Neural progenitor cell (in vitro differentiated cells): ENCODE measurements around the gene OAS3. TPM values are rescaled to one million over a fixed set of nuclear protein-coding genes. Genes with fewer than 3 reads are reported as not detected.
A peak's percentile ranks its signal among the peaks of the same experiment; 100 is the strongest.

Experiments
- DNase-seq: peaks from one replicate; pipeline ENCODE4 v3.0.0-alpha.2; 2016; ENCODE audit warnings: low spot score
- H2AFZ ChIP-seq: fragments of 200-600 bp; sonication (generic); replicated peaks from 2 replicates; pipeline ENCODE4 v1.6.1; 2016; ENCODE audit warnings: antibody characterized with exemption
- H3F3A ChIP-seq: fragments of 200-600 bp; sonication (generic); 2 replicates; pipeline ENCODE4 v1.6.1; 2016; ENCODE audit warnings: antibody characterized with exemption, low read depth
- H3K27ac ChIP-seq: fragments of 200-600 bp; sonication (generic); 2 replicates; pipeline ENCODE4 v1.5.1; 2016; ENCODE audit warnings: mild to moderate bottlenecking
- H3K27me3 ChIP-seq: fragments of 200-600 bp; sonication (generic); 2 replicates; pipeline ENCODE4 v1.6.1; 2016; ENCODE audit warnings: mild to moderate bottlenecking, moderate library complexity
- H3K36me3 ChIP-seq: fragments of 200-600 bp; sonication (generic); 2 replicates; pipeline ENCODE4 v1.5.1; 2016
- H3K4me1 ChIP-seq: fragments of 200-600 bp; sonication (generic); 2 replicates; pipeline ENCODE4 v1.6.1; 2016; ENCODE audit warnings: mixed run types
- H3K4me2 ChIP-seq: fragments of 200-600 bp; sonication (generic); 2 replicates; pipeline ENCODE4 v1.6.1; 2016
- H3K4me3 ChIP-seq: fragments of 200-600 bp; sonication (generic); 2 replicates; pipeline ENCODE4 v1.5.1; 2016
- H3K79me2 ChIP-seq: fragments of 200-600 bp; sonication (generic); 2 replicates; pipeline ENCODE4 v1.6.1; 2016; ENCODE audit warnings: low read depth
- H3K9ac ChIP-seq: fragments of 200-600 bp; sonication (generic); 2 replicates; pipeline ENCODE4 v1.6.1; 2016
- H3K9me3 ChIP-seq: fragments of 200-600 bp; sonication (generic); 2 replicates; pipeline ENCODE4 v1.5.1; 2016; ENCODE audit warnings: low read depth
- H4K20me1 ChIP-seq: fragments of 200-600 bp; sonication (generic); 2 replicates; pipeline ENCODE4 v1.6.1; 2016; ENCODE audit warnings: low read depth
- H3K27ac Mint-ChIP-seq: 3 replicates; pipeline ENCODE4 v1.8.0; 2021; ENCODE audit warnings: mixed read lengths
- H3K27me3 Mint-ChIP-seq: 2 replicates; pipeline ENCODE4 v1.8.0; 2022; ENCODE audit warnings: low read depth, mild to moderate bottlenecking, inconsistent platforms, moderate library complexity, mixed read lengths; ENCODE audit not compliant: insufficient read depth
- H3K36me3 Mint-ChIP-seq: 3 replicates; pipeline ENCODE4 v1.8.0; 2021; ENCODE audit warnings: mixed read lengths
- H3K4me1 Mint-ChIP-seq: 3 replicates; pipeline ENCODE4 v1.8.0; 2021; ENCODE audit warnings: mixed read lengths
- H3K4me3 Mint-ChIP-seq: 3 replicates; pipeline ENCODE4 v1.8.0; 2021; ENCODE audit warnings: mild to moderate bottlenecking, moderate library complexity, mixed read lengths
- H3K9me3 Mint-ChIP-seq: 3 replicates; pipeline ENCODE4 v1.8.0; 2020; ENCODE audit warnings: mixed read lengths
- EZH2 ChIP-seq: fragments of 200-600 bp; sonication (generic); IDR thresholded peaks from 2 replicates; pipeline ENCODE4 v1.6.1; 2017; ENCODE audit warnings: antibody characterized with exemption, mild to moderate bottlenecking, moderate library complexity
- EZH2phosphoT487 ChIP-seq: fragments of 200-600 bp; sonication (generic); IDR thresholded peaks from 2 replicates; pipeline ENCODE4 v1.6.1; 2017; ENCODE audit warnings: antibody characterized with exemption
- total RNA-seq: library from RNA; depleted of rRNA; stranded (reverse); fragments of >200 nt; gene quantifications from 2 replicates; pipeline ENCODE4 v1.2.3, GENCODE V29; 2015; ENCODE audit warnings: low replicate concordance
- TF ChIP-seq, protein P1 (sequence below): fragments of 200-600 bp; sonication (generic); IDR thresholded peaks from 2 replicates; pipeline ENCODE4 v1.5.1; 2017; ENCODE audit warnings: antibody characterized with exemption, mild to moderate bottlenecking

The OAS3 gene
- total RNA-seq, 1 donor from 2014 or later = not detected

DNA sequence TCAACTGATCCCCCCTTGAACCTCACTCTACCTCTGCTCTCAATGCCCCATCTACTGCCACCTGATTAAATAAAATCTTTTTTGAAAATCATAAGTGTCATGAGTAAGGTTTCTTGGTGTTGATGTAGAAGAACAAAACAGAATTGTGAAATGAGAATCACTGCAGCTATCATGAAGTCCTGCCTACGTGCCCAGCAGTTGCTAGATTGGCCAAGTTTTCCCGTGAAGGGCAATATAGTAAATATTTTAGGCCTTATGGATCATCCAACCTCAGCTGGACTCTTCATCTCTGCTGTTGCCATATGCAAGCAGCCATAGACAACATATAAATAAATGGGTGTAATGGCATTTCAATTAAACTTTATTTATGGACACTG lies 5.2 kb upstream of the OAS3 start:
- peaks cover 11% of the 10 kb centered on the region for H3K4me1 Mint-ChIP-seq
- H3K9me3 Mint-ChIP-seq = peaks cover 2% of the 10 kb centered on the region
- TF ChIP-seq EZH2phosphoT487 = no peak
- no peak for TF ChIP-seq EZH2
- TF ChIP-seq, protein P1, sequence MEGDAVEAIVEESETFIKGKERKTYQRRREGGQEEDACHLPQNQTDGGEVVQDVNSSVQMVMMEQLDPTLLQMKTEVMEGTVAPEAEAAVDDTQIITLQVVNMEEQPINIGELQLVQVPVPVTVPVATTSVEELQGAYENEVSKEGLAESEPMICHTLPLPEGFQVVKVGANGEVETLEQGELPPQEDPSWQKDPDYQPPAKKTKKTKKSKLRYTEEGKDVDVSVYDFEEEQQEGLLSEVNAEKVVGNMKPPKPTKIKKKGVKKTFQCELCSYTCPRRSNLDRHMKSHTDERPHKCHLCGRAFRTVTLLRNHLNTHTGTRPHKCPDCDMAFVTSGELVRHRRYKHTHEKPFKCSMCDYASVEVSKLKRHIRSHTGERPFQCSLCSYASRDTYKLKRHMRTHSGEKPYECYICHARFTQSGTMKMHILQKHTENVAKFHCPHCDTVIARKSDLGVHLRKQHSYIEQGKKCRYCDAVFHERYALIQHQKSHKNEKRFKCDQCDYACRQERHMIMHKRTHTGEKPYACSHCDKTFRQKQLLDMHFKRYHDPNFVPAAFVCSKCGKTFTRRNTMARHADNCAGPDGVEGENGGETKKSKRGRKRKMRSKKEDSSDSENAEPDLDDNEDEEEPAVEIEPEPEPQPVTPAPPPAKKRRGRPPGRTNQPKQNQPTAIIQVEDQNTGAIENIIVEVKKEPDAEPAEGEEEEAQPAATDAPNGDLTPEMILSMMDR = no peak
- H3K36me3 ChIP-seq = no peaks in the 10 kb centered on the region
- no peak overlapping the region for H3K9ac ChIP-seq
- no peak overlapping the region for H3K4me3 Mint-ChIP-seq
- H2AFZ ChIP-seq = no peak overlapping the region
- H4K20me1 ChIP-seq = no peaks in the 10 kb centered on the region
- H3K27me3 Mint-ChIP-seq = peaks cover 5% of the 10 kb centered on the region
- peak overlapping the region; percentile 65 for H3K4me2 ChIP-seq
- no peak overlapping the region for H3K4me3 ChIP-seq
- peaks cover 15% of the 10 kb centered on the region for H3K4me1 ChIP-seq
- no peak overlapping the region for H3K27ac ChIP-seq
- peaks cover 22% of the 10 kb centered on the region for H3K27me3 ChIP-seq
- no peak overlapping the region for H3K27ac Mint-ChIP-seq
- H3F3A ChIP-seq = peaks cover 17% of the 10 kb centered on the region
- no peaks in the 10 kb centered on the region for H3K79me2 ChIP-seq
- H3K9me3 ChIP-seq = no peaks in the 10 kb centered on the region
- DNase-seq = no peak
- H3K36me3 Mint-ChIP-seq = no peaks in the 10 kb centered on the region

DNA sequence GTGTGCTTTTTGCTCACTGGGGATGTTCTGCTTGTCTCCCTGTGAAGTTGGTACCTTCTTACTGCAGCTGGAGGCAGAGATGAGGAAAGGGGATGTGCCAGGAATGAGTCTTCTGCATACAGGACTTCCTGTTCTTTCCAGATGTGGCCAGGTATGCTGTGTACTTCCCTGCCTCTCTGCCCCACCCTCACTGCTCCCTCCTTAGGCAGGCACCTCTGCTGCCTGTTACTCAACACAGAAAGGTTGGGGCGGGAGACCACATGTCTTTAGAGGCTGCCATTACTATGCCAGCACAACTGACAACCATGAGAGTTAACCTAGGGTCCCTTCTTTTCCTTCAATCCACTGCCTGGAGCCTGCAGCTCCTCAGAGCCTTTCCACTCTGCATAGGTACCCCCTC lies 2.0 kb upstream of the OAS3 start:
- Histone ChIP-seq H2AFZ (no peak overlapping the region), H3K79me2 (no peaks in the 10 kb centered on the region), H3K27ac (no peak overlapping the region), H3K9ac (no peak overlapping the region), H3K4me1 (peaks cover 24% of the 10 kb centered on the region), H3K9me3 (no peaks in the 10 kb centered on the region), H3K27me3 (peaks cover 42% of the 10 kb centered on the region), H3K36me3 (no peaks in the 10 kb centered on the region), H3K4me2 (no peak overlapping the region), H4K20me1 (no peaks in the 10 kb centered on the region), H3K4me3 (no peak overlapping the region), H3F3A (peaks cover 17% of the 10 kb centered on the region)
- no peaks in the 10 kb centered on the region for H3K36me3 Mint-ChIP-seq
- H3K27me3 Mint-ChIP-seq = peaks cover 11% of the 10 kb centered on the region
- H3K4me3 Mint-ChIP-seq = no peak overlapping the region
- no peaks in the 10 kb centered on the region for H3K9me3 Mint-ChIP-seq
- DNase-seq = no peak
- TF ChIP-seq, protein P1 = no peak
- no peak for TF ChIP-seq EZH2
- no peak for TF ChIP-seq EZH2phosphoT487
- peaks cover 11% of the 10 kb centered on the region for H3K4me1 Mint-ChIP-seq
- no peak overlapping the region for H3K27ac Mint-ChIP-seq

DNA sequence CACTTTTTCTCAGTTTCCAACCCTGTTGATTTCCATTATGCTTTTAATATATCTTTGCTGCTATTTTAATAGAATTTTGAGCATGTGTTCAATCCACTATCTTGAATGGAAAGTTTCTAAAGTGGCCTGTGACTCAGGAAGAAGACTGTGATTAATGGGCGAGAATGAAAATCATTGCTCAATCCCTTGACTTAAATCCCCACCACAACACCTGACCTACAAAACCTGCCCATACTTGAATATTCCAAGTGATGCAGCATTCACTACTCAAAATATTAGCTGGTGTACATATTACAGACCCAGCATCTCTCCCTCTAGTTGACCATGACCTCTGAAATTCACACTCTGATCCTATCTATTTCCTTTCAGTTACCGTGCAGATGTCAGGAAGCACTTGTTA lies 1.3 kb upstream of the OAS3 start:
- H3K27ac Mint-ChIP-seq = no peak overlapping the region
- H2AFZ ChIP-seq = no peak overlapping the region

More for the DNA sequence above, 1.3 kb upstream of the OAS3 start:
- H3K79me2 ChIP-seq = no peaks in the 10 kb centered on the region
- no peak overlapping the region for H3K4me3 ChIP-seq
- H3K36me3 ChIP-seq = no peaks in the 10 kb centered on the region
- no peak for DNase-seq
- no peak overlapping the region for H3K4me2 ChIP-seq
- H3K4me1 Mint-ChIP-seq = peaks cover 8% of the 10 kb centered on the region
- no peaks in the 10 kb centered on the region for H4K20me1 ChIP-seq
- no peaks in the 10 kb centered on the region for H3K9me3 ChIP-seq
- H3K27ac ChIP-seq = no peak overlapping the region
- H3K4me1 ChIP-seq = peaks cover 21% of the 10 kb centered on the region
- peaks cover 11% of the 10 kb centered on the region for H3K27me3 Mint-ChIP-seq
- no peaks in the 10 kb centered on the region for H3K9me3 Mint-ChIP-seq
- H3K9ac ChIP-seq = no peak overlapping the region
- no peak overlapping the region for H3K4me3 Mint-ChIP-seq
- H3K27me3 ChIP-seq = peaks cover 42% of the 10 kb centered on the region
- H3F3A ChIP-seq = peaks cover 13% of the 10 kb centered on the region
- H3K36me3 Mint-ChIP-seq = no peaks in the 10 kb centered on the region
- TF ChIP-seq, protein P1 = no peak
- TF ChIP-seq EZH2 = no peak
